Nucleus accumbens (tissue), 56 donors: ENCODE results near the gene PDLIM3.
"Not testable (repeated sequence)": the region's sequence is repeated elsewhere in the genome, so short reads cannot be mapped to it uniquely, and the experiment has no call there.

Source experiments
- DNase-seq, 56 donors: peaks; one replicate each; lab custom pipeline; 2025; lab: John Stamatoyannopoulos, UW

PDLIM3 gene

DNA sequence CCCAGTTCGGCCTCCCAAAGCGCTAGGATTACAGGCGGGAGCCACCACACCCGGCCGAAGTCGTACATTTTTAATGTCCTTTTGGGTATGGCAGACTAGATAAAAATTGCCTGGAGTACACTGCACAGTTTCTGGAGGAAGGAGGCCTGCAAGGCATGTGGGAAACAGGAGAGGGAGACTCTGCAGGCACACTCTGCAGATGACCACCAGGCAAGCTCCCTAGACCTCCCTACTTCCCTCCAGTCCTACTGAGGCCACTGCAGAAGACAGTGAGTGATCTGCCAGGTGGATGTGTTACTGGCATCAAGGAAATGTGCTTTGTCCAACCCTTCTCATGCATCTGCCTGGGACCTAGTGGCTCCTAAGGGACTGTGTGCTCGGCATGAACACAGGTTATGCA is 11.4 kb downstream of the PDLIM3 start:
- DNase-seq, result no peak

DNA sequence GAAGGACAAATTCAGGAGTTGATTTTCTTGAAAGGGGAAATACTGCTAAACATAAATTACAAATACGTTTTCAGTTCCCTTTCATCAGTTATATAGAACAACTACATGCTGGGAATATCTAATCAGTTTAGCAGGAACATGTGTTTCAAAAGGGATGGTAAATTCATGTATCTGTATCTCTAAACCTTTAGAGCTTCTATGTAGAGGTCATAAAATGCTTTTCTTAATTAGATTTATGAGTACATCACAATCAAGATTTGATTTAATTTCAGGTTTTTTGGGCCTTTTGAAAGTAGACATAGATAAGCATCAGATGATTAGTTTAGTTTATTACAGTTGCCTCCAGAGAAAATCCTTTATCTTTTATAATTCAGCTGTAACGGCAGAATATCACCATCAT is 12.9 kb downstream of the PDLIM3 start:
- no peak for DNase-seq

DNA sequence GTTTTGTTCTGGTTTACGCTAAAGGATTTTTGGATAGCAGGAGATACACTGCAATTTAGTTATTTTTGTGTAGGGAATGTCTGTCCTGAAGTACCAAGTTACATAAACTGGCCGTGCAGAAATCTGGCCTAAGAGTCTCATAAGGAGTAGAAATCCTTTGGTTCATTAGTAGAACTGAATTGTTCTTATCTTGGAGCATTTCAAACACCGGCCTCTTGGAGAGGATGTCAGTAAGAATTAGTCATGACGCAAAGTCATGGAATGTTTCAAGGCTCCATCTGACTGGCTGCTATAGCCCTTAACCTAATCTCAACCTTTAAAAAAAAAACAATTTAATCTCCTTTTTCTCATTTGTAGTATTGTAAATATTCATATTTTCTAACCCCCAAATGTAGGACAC is 15.2 kb downstream of the PDLIM3 start:
- no peak for DNase-seq

DNA sequence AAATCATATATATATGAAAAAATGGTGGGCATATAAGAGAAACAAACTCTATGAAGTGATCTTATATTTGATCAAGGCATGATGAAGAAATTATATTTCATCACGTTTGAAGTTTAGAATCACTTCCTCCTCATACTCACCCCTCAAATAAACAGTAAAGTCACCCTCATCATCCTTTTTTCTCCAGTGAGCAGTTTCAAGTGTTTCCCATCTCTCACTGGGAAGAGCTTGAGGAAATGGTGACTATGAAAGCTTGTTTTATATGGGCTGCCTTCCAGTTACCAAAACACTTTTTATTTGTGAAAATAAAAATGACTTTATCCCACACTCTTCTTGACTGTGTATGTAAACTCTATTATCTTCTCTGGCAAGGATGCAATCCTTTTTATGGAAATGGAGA is 16.8 kb downstream of the PDLIM3 start:
- DNase-seq, result no peak

DNA sequence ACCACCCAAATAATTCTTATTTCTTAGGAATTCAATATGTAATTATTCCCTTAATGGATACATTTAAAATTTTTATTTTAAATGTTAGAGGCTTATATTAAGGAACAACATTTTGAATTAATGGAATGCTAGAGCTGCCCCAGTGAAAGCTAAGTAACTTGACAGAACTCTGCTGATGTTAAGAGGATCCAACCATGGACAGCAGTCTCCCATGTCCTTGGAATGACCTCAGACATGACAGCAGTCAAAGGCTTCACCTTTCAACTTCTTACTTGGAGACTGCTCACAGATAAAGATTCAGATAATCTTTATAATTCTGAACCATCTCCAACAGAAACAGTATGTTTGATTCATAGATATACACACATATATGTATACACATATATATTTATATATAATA is 17.2 kb downstream of the PDLIM3 start:
- DNase-seq, result no peak

DNA sequence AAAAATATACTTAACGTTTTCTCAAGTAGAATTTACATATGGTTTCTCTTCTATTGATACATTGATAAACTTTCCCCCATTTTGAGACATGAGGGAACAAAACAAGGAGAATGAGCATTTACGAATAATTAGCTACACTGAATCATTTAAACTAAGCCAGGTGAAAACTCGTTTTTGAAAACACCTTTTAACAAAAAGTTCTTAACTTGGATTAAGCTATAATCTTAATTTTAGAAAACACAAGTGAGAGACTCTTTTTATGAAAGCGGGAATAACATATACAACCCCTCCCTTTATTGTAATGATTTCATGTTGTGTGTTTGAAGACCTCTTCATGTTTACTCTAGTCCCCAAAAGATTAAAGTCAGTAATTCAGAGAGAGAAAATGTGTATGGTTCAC is 20.1 kb downstream of the PDLIM3 start:
- no peak for DNase-seq

DNA sequence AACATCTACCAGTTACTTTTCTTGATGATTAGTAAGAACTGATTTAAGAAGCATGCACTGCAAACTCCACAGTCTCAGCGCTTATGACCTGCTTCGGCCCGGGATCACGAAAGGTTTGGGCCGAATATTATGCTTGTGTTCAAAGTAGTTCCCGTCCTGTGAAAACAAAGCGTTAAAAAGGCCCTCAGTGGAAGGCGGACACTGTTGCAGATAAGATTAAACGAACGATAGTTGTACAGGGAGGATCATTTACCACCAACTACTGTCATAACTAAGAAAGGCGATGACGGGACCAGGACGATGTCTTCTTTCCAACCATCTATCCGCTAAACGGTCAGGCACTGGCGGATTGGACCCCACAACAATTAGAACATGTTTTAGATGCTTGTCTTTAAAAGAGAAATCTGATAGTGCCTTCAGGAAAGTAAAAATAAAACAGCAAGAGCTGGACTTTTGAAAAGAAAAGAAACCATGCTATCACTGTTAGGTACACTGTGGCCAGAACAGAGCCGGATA is 21.1 kb downstream of the PDLIM3 start:
- DNase-seq, result no peak

DNA sequence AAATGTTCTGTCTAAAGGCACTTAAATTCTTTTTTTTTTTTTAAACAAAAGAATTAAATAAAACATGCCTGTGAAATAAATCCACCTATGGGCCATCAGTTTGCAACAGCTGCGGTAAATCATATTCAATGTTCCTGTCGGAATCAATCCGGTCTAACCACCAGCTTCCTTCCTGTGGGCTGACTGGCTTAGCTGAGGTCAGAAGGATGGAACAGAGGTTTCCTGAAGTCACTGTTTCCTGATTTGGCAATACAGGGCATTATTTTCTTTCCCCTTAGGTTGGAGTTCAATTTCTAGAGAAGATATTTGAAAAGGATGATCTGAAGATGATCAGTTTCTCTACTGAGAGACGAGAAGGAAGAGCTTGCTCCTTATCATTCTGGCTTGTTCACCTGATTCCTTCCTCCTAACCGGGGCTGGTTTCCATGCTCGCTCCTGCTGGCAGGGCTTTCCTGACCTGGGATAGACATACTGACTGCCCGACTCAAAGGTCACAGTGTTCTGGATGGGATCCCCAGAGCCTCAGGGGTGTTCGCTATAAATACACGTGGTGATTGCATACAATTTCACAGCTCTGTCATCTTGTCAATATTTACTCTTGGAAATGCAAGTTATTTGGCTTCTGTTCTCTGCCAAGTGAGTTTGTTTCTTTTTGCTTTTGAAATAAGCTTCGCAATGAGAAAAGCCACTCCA is 21.7 kb downstream of the PDLIM3 start:
- no peak for DNase-seq

DNA sequence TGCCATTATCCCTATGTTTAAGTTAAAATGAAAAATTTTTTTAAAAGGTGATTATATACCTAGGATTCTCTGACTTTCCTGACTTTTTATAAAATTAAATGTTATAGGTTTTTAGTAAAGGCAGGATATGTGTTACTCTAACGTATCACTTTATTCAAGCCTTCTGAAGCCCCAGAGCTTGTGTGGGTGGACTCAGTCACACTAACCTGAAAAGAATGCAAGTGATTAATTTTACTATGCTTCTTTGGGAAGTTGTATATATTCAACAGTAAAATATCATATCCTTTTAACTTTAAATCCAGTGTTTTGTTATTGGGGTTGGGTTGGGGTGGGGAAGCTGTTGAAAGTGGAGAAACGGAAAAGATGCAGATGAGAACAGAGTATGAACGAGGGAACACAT is 22.8 kb downstream of the PDLIM3 start:
- peak in 1 of 56 donors; percentile 1 for DNase-seq

DNA sequence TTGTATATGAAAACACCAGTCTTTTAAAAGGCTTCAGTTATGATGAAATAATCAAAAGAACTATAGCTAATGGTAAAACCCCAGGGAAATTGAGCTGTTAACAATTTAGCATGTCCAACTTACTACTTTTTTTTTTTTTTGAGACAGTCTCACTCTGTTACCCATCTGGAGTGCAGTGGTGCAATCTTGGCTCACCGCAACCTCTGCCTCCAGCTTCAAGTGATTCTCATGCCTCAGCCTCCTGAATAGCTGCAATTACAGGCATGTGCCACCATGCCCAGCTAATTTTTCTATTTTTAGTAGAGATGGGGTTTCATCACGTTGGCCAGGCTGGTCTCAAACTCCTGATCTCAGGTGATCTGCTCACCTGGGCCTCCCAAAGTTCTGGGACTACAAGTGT is 24.1 kb downstream of the PDLIM3 start:
- DNase-seq, result not testable (repeated sequence)

DNA sequence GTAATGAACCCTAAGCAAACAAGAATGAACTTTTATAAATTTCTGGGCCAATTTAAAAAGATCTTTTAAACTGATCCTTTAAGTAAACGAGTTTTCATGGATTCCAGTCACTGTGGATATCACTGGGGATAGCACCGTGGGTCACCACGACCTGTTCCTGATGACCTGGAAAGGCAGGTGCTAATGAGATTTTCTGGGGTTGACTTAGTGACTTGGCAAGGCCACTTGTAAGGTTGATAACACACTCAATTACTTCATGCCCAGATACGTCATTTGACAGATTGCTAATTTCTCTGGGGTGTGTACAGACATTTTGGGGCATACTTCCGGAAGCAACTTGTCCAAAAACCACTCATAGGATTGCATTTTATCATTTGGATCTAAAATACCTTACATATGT is 24.5 kb downstream of the PDLIM3 start:
- no peak for DNase-seq

DNA sequence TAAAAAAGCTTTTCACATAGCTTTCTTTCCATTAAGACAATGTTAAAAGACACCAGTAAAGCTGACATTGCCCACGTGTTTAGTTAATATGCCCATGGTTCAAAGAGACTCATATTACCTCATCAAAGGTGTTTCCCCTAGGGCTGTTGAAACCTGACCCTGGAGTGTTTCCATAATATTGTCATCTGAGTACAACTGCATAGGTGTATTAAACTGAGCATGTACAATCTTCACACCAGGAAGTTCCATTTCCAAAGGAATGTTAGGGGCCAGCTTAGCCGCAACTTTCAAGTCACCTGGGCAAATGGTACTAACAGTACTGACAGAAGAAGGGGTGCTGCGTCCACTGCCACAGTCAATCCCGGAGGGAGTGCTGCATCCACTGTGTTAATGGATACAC is 27.1 kb downstream of the PDLIM3 start:
- no peak for DNase-seq

DNA sequence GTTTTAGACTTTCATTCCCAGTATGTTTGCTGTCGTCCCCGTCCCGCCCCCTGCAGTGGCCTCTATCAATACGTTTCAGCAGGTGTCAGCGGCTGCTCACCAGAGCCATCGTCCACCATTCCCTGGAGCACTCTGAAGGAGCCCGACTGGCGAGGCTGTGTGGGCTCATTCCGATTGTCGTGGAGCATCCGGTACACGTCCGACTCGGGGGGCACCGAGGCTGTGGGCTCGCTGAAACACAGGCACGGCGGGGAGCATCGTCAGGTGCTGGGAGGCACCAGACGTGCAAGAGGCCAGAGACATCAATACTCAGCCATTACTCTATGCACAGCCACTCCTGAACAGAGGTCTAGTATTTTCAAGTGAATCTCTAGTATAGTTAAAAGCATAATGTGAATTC is 28.9 kb downstream of the PDLIM3 start:
- no peak for DNase-seq

DNA sequence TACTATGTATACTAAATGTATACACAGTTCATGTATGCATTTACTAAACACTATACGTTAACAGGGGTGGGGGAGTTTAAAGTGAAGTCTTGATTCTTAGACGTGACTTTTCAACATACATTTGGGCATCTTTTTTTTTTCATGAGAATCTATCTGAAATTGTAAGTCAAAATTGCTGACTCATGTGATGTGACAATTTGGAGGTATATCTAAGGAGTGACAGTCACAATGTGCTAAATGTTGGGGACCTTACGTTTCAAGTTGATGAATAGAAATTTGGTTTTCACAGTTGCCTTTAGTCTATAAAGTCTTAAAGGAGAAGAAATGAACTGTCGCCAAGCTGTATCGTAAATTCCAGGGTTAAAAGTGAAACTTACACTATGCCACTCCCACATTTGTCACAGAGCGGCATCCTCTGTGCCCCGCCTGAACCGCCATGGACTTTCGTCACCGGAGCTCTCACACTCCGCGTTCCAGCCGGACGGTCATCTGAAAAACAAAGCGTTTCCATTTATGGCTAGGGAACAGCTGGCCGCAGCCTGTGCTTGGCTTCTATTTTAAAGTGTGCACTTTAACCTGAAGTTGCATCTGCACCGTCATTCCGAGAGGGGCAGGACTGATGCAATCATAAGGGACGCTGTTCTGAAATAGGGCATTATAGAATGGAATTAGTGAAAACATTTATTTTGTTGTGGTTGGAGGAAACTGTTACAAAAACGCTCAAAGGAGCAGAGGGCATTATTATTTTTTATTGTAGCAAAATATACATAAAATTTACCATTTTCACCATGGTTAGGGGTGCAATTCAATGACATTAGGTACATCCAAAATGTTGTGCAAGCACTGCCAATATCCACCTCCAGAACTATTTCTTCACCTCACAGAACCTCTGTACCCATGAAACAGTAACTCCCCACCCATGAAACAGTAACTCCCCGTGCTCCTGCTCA is 30.9 kb downstream of the PDLIM3 start:
- DNase-seq, result no peak

DNA sequence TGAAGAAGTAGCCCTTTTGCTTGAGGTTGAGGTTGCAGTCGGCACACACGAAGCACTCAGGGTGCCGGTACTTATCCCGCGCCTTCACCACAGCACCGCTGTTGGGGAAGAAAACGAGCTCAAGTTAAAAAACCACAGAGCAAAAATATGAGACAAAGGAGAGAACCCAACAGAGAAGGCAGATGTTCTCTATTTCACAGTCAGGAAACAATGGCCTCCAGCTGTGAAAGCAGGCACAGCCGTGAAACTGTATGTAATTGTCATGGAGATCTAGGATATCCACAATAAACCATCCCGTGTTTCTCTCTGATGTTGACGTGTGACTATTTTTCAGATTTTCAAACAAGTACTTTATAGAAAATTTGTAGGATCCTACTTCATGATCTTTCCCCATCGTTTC is 32.9 kb downstream of the PDLIM3 start:
- DNase-seq, result no peak

DNA sequence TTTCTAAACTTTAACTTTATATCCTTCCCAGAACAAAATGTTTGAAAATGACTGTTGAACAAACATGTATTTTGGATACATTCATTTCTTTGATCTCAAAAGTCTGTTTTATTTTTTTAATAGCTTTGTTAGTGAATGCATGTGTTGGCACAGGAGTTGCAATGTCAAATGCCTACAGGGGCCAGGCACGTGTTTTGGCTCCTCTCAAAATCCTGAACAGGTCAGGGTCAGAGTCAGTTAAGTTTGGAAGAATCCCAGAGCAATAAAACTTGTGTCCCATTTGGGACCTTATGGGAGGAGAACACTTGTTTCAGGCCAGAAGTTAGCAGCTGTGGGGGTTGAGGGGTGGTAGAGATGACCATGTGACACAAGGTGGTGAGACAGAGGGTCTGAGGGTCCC is 34.7 kb downstream of the PDLIM3 start:
- no peak for DNase-seq

DNA sequence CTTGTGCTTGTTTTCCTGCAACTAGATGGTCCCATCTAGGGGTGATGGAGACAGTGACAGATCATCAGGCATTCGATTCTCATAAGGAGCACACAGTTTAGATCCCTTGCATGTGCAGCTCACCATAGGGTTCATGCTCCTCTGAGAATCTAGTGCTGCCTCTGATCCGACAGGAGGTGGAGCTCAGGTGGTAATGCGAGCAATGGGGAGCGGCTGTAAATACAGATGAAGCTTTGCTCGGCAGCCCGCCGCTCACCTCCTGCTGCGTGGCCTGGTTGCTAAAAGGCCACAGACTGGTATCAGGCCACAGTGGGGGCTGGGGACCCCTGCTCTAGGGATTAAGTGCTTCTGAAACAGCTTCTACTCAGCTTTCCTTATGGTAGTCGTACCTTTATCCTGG is 35.3 kb downstream of the PDLIM3 start:
- no peak for DNase-seq

DNA sequence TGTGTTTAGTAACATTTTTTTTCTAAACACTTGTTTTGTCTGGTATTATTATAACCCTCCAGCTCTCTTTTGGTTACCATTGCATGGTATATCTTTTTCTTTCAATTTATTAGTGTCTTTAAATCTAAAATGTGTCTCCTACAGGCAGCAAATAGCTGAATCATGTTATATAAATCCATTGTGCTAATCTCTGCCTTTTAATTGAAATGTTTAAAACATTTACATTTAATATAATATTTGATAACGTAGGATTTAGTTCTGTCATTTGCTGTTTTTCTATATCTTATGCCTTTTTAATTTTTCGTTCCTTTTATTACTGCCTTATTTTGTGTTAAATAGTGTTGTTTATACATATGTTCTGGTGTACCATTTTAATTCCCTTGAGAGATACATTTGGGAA is 46.7 kb downstream of the PDLIM3 start:
- DNase-seq, result no peak

DNA sequence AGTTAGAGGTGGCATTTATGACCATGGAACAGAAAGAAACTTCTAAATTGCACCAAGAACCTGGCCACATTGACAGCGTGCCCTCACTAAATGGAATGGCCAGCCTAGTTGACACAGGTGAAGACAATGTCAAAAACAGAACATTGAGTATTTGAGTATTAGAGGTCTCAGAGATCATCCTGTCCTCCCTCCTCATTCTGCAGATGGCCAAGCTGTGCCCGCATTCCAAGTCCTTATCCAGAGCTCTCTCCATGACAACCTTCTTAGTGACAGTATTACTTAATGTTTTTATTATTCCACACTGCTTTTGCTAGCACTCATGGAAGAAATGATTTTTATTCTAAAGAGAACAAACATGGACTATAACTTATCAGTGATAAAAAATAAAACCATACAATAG is 53.9 kb downstream of the PDLIM3 start:
- no peak for DNase-seq

DNA sequence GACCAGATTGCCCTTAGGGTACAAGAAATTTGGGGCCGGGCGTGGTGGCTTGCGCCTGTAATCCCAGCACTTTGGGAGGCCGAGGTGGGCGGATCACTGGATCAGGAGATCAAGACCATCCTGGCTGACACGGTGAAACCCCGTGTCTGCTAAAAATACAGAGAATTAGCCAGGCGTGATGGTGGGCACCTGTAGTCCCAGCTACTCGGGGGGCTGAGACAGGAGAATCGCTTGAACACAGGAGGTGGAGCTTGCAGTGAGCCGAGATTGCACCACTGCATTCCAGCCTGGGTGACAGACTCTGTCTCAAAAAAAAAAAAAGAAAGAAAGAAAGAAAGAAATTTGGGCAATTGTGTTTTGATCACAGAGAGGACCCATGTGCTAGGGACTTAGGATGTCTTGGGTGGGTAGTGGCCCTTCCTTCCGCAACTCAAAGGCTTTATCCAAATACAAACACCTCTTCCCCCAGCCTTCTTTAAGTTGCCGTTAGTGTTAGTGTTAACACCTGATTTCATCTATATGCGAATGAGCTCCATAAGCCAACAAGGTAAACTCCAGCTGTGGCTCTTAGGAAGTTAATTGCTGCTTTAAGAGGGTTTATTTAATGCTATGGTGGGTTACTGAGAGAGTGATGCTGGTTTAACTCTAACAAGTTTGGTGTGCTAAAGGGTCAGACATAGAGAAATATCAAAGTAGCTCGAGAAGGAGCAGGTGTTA is 55.1 kb downstream of the PDLIM3 start:
- no peak for DNase-seq

DNA sequence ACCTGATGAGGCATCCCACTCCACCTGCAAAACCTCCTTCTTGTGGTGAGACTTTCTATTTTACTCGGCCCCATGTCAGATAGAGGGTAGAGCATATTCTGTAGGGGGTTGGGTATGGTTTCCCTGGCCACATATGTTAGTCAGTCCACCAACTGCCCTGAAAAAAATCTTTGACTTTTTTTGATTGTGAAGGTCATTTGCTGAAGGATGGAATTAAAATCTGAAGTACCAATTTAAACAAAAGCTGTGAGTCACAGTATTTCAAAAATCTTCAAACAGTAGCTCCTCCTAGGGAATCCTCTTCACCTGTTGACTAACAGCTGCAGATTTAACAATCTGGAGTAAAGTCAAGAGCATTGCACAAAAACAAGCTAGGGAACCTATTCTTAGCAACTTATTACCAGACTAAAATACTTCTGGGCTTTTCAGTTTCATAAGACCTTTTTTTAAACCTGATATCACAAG is 55.8 kb downstream of the PDLIM3 start:
- no peak for DNase-seq
